Neural crest cell (in vitro differentiated cells): Measurements from ENCODE around the gene CPSF4L. TPM values are rescaled to one million over a fixed set of nuclear protein-coding genes. Genes with fewer than 3 reads are reported as not detected.

Source experiments
- DNase-seq: peaks from one replicate; pipeline ENCODE4 v3.0.0; 2021; ENCODE audit warnings: low read depth, mixed read lengths, low spot score
- H3K27ac Mint-ChIP-seq: one replicate; pipeline ENCODE4 v1.8.0; 2021; ENCODE audit warnings: mild to moderate bottlenecking, mixed read lengths; ENCODE audit not compliant: unreplicated experiment
- H3K27me3 Mint-ChIP-seq: 2 replicates; pipeline ENCODE4 v1.8.0; 2021; ENCODE audit warnings: low read depth, mild to moderate bottlenecking, mixed read lengths
- H3K36me3 Mint-ChIP-seq: 2 replicates; pipeline ENCODE4 v1.8.0; 2021; ENCODE audit warnings: low read depth, mild to moderate bottlenecking, mixed read lengths
- H3K4me1 Mint-ChIP-seq: 2 replicates; pipeline ENCODE4 v1.8.0; 2021; ENCODE audit warnings: mixed read lengths
- H3K4me3 Mint-ChIP-seq: one replicate; pipeline ENCODE4 v1.8.0; 2021; ENCODE audit warnings: mild to moderate bottlenecking, mixed read lengths
- H3K9me3 Mint-ChIP-seq: 2 replicates; pipeline ENCODE4 v1.8.0; 2021; ENCODE audit warnings: mixed read lengths
- CTCF ChIP-seq: fragments of 200-600 bp; sonication (generic); conservative IDR thresholded peaks from 2 replicates; pipeline ENCODE4 v1.5.0; 2021; ENCODE audit warnings: antibody characterized with exemption, mild to moderate bottlenecking
- total RNA-seq: library from RNA; stranded (reverse); gene quantifications from 2 replicates; pipeline ENCODE4 v1.2.1, GENCODE V29; 2021

CPSF4L gene
- total RNA-seq, 1 donor from 2014 or later, result not detected

DNA sequence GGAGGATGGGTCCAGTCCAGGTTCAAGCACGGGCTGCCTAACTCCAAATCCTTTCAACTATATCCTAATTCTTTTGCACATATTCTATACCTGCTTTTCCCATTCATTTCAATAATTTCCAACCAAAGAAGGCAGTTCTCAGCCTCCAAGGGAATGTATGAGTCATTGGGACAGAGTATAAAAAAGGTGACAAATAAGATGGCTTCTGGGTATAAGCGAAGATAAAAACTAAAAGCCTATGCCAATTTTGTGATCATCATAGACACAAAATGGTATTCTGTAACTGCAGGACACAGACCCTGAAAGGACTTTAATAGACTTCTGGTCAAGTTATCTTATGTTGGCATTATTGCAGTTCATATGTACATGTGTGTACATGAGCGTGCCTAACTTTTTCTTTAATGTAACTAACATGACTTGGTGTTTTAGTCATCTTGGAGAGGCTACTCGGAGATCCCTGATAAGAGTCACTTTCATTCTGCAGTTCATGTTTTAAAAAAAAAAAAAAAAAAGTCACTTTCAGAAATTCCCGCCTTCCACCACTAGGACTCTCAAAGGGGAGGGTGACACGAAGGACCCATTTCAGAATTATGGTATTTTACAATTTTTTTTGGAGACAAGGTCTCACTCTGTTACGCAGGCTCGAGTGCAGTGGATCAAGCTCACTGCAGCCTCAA lies 51.5 kb downstream of the CPSF4L start:
- TF ChIP-seq CTCF, result peak; percentile 59
- no peak overlapping the region for H3K4me3 Mint-ChIP-seq
- DNase-seq, result no peak
- H3K36me3 Mint-ChIP-seq, result peaks cover 13% of the 10 kb centered on the region
- H3K27me3 Mint-ChIP-seq, result no peaks in the 10 kb centered on the region
- H3K27ac Mint-ChIP-seq, result no peak overlapping the region
- H3K9me3 Mint-ChIP-seq, result no peaks in the 10 kb centered on the region
- H3K4me1 Mint-ChIP-seq, result no peaks in the 10 kb centered on the region

DNA sequence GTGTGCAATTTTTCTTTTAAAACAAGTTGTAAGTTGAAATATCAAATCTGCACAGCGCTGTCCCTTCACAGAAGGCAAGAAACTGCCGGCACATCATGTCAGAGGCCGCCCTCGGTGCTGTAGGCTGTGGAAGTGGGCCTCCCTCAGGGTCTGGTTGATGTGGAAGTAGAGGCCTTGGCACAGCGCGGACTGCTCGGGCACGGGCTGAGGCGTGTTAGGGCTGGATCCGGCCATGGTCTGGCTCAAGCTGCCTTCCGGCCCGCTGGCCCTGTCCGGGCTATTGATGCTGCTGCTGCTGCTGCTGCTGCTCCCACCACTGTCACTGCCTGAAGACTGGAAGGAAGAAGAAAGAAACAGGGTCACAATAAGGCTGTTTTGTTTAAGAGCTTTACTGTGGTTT lies 52.2 kb downstream of the CPSF4L start:
- Mint-ChIP-seq H3K9me3 (no peaks in the 10 kb centered on the region), H3K36me3 (peaks cover 13% of the 10 kb centered on the region), H3K27ac (no peak overlapping the region), H3K4me3 (no peak overlapping the region), H3K27me3 (no peaks in the 10 kb centered on the region), H3K4me1 (no peaks in the 10 kb centered on the region)
- DNase-seq, result no peak
- TF ChIP-seq CTCF, result no peak

DNA sequence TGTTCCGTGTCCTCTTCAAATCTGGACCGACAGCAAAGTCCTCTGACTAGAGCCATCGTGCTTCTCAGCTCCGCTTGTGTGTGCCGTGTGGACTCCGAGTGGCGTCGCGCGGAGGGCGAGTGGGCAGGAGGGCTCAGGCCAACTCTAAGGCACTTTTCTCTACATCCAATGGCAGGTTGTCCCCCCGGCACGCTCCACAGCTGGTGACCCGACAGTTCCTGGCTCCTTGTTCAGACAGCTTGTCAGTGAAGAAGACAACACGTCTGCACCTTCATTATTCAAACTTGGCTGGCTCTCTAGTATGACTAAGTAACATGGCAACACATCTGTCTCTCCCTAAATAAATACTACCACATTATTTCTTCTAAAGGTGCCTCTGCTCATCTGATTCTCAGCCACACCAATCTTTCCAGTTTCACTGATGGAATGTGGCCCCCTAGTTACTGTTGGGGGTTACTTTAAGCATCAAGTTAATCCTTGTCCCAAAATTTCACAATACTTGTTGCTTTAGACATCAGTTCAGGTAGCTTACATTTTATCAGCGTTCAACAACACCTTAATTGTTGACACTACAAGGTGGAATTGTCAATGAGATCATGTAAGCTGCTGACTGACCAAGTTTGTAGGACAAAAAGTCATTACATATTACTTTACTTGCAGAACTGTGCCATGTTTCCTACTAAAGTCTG lies 53.4 kb downstream of the CPSF4L start:
- no peak for DNase-seq
- H3K36me3 Mint-ChIP-seq, result peaks cover 13% of the 10 kb centered on the region
- H3K9me3 Mint-ChIP-seq, result no peaks in the 10 kb centered on the region
- TF ChIP-seq CTCF, result no peak
- no peaks in the 10 kb centered on the region for H3K4me1 Mint-ChIP-seq
- no peak overlapping the region for H3K4me3 Mint-ChIP-seq
- no peak overlapping the region for H3K27ac Mint-ChIP-seq
- no peaks in the 10 kb centered on the region for H3K27me3 Mint-ChIP-seq

DNA sequence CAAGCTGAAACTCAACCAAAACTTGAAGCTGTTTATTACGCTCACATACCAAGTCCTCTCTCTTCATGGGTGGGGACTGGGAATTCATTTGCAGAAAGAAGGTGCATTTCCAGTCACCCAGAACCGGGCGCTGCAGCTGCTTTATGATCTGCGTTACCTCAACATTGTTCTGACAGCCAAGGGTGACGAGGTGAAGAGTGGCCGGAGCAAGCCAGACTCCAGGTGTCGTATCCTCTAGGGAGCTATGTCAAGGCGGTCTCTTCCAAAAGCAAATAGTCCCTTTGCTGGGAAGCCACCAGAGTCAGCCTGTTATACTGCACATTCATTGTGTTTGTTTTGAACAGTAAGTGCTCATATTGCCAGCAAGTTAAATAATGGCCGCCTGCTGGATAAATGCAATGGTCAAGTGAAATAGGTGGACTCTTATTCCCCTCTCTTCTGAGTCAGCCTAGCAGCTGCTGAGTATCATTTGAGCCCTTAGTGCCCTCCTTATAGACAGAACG lies 56.2 kb downstream of the CPSF4L start:
- no peak for TF ChIP-seq CTCF
- H3K27me3 Mint-ChIP-seq, result no peaks in the 10 kb centered on the region
- H3K4me3 Mint-ChIP-seq, result no peak overlapping the region
- no peaks in the 10 kb centered on the region for H3K9me3 Mint-ChIP-seq
- peaks cover 6% of the 10 kb centered on the region for H3K4me1 Mint-ChIP-seq
- no peak overlapping the region for H3K27ac Mint-ChIP-seq
- DNase-seq, result no peak
- peaks cover 22% of the 10 kb centered on the region for H3K36me3 Mint-ChIP-seq

- DNase-seq, result no peak
- Mint-ChIP-seq H3K9me3 (no peaks in the 10 kb centered on the region), H3K36me3 (peaks cover 30% of the 10 kb centered on the region), H3K4me3 (no peak overlapping the region), H3K4me1 (peaks cover 6% of the 10 kb centered on the region), H3K27ac (no peak overlapping the region), H3K27me3 (no peaks in the 10 kb centered on the region)
- TF ChIP-seq CTCF, result no peak
Observed at GRCh38 chr17:73203788-73204479, 57.7 kb downstream of the CPSF4L start.
